SW 1271 (cell line): Measurements from ENCODE around the gene BEND3.
"Not testable (repeated sequence)": the region's sequence is repeated elsewhere in the genome, so short reads cannot be mapped to it uniquely, and the experiment has no call there.

Source experiments
- DNase-seq, 2 experiments: peaks; one replicate each; lab custom pipeline; 2025; lab: John Stamatoyannopoulos, UW

Gene BEND3

DNA sequence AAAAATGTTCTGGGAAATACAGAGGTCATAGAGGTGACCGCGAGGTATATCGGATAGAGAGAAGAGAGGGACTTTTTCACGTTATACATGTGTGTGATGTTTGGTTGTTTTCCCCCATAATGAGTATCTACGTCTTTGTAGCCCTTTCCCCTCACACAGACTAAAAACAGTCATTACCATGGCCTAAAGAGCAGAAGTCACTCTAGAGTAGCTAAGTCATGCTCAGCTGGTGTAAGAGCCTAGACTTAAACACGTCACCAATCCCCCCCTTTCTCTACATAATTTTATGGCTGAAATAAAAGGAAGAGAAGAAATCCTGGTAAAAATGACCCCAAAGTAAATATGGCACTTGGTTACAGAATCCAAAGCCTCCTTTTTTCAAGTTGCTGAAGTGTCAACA is 6.0 kb upstream of the BEND3 start:
- no peak for DNase-seq

- DNase-seq: no peak
These were observed 5.1 kb upstream of the BEND3 start for GRCh38 chr6:107120404-107120803.

GRCh38 chr6:107118976-107119375 is 3.7 kb upstream of the BEND3 start:
- DNase-seq: no peak

DNA sequence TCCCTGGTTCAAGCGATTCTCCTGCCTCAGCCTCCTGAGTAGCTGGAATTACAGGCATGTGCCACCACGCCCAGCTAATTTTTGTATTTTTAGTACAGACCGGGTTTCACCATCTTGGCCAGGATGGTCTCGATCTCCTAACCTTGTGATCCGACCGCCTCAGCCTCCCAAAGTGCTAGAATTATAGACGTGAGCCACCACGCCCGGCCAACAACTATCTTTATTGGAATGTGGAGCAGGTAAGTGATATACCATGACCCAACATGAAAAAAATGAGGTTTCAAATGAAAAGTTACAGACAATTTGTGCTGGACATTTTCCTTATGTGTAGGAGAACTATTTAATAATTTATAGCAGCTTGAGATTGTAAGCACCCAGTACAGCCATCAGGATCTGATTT is 3.2 kb upstream of the BEND3 start:
- not testable (repeated sequence) for DNase-seq

DNA sequence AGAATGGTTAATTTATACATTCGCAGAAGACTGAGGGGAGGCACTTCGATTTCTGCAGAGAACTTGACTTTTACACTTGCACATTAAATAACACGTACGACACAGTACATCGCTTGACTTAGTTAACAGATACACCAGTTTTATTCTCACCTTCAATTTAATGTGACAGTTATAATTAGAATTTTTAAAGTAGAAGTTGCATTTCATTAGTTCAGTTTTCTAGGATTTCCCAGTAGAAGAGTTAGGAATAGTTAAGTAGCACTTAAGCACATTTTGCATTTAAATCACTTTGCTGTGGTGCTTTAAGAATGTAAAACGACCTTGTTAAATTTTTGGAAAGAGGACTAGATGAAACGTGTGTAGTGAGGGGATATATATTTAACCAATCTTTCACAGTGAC is 1.6 kb upstream of the BEND3 start:
- no peak for DNase-seq

- no peak for DNase-seq
These were observed 1.1 kb upstream of the BEND3 start for GRCh38 chr6:107116328-107116892.

DNA sequence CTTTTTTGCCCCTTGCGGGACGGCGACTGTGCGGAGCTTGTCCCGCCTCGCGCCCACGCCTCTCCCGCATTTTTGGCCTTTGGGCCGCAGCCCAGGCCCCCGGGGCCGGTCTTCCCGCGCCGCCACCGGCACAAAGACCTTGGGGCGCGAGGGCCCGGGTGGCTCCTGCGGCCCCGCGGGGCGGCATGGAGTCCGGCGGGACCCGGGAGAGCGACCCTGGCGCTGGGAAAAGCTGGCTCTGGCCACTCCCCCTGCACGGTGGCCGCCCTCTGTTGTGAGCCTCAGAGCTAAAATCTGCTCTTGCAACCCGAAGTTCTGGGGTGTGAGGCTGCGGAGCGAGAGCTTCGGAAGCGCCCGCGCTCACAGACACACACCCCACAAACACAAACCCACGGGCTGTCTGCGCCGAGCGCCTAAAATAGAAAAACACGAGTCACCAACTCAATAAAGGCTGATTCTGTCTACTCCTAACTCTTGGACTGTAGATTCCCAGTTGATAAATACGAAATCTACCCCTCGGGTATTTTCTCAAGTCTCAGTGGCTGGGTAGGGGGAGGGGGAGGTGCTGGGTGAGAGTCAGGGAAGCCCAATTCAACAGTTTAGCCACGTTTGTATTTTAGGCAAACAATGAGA is 496 bp upstream of the BEND3 start:
- DNase-seq: peak in 1 of 2 experiments; percentile 50

GRCh38 chr6:107114213-107114925 is 946 bp downstream of the BEND3 start:
- peak; percentile 52 to 75 for DNase-seq

DNA sequence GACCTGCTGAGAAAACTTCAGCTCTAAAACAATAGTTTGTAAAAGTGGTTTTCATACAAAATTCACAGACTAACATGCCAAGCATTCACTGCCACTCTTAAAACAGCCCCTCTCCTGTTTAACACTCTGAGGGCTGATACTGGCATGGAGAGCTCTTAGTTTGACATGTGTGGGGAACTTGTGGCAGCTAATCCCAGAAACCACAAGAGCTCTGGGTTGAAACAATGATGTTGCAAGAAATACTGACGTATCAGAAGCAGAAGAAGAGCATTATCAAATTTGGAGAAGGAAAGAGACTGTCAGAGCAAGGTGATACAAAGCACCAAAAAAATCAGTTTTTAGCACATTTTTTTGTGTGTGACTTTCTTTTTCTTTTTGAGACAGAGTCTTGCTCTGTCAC is 5.1 kb downstream of the BEND3 start:
- no peak for DNase-seq

GRCh38 chr6:107108201-107108890 is 7.0 kb downstream of the BEND3 start:
- DNase-seq: no peak

DNA sequence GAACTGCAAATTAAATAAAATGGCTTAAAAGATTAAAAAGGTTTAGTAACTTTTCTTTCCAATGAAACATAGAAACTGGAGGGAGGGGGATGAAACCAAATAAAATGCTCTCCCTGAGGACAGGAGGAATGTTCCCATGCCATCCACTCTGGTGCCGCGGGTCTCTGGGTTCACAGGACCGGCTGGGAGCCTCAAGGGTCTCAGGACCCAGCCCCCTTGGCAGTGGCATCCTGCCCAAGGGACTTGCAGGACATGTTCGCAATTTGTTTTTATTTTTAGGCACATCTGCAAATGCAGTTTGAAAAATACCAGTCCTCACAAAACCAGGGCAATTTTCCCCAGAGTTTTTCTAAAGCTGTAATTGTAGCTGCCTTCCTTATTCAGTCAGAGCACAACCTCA is 7.5 kb downstream of the BEND3 start:
- no peak for DNase-seq

DNA sequence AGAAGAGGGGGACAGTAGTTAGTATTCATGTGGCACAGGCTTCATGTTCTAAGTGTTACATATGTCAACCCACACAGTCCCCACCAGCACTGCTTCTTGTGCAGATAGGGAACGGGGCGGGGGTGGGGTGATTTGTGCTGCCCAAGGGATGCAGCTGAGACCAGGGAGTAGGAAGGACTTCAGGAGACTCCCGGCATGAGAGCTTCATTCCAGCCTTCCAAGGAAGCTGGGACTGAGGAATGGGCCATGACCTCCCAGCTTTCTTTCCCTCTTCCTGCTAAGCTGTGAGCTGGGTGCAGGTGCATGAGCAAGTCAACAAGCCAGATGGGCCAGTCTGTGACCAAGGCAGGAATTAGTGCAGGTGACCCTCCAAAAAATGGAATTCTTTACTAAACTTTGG is 9.2 kb downstream of the BEND3 start:
- DNase-seq: no peak

- DNase-seq: no peak
These were observed 9.7 kb downstream of the BEND3 start for GRCh38 chr6:107105511-107106116.

- DNase-seq: no peak
These were observed 12.2 kb downstream of the BEND3 start for GRCh38 chr6:107103082-107103481.

- DNase-seq: no peak
These were observed 12.9 kb downstream of the BEND3 start for GRCh38 chr6:107102414-107102805.

- no peak for DNase-seq
These were observed 13.5 kb downstream of the BEND3 start for GRCh38 chr6:107101686-107102413.

- DNase-seq: no peak
These were observed 14.1 kb downstream of the BEND3 start for GRCh38 chr6:107101211-107101610.

DNA sequence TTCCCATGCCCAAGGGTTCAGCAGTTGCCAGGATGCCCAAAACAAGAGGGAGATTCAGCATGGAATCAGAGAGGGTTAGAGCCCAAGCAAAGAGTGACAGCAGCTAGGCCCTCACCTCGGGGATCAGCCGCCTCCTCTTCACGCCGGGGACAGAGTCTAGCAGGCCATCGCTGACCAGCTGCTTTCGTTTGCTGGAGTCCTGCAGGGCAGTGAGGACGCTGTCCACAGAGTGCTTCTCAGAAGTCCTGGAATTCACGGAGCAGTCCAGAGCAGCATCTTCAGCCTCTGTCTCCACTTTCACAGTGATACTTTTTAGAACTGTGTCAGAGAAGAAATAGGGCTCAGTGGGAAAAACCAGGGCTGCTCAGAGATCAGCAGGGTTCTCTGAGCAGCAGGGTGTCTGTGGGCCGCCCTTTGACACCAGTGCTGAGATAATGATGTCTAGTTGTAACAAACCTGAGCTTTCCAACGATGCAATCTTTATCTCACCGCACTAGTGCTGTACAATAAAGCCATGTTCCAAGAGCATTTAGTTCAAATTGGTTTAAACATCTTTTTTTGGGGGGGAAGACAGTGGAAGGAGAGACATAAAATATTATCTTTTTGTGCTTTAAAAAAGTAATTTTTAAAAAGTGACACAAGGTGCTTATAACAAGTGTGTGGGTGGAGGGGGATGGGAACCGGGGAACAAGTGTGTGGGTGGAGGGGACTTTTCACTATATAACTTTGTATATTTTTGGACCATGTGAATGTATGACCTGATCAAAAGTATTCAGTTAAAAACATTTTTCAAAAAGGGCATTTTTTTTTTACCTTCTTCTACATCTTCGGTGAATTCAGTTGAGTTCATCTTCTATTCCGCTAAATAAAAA is 16.6 kb downstream of the BEND3 start:
- DNase-seq: no peak

DNA sequence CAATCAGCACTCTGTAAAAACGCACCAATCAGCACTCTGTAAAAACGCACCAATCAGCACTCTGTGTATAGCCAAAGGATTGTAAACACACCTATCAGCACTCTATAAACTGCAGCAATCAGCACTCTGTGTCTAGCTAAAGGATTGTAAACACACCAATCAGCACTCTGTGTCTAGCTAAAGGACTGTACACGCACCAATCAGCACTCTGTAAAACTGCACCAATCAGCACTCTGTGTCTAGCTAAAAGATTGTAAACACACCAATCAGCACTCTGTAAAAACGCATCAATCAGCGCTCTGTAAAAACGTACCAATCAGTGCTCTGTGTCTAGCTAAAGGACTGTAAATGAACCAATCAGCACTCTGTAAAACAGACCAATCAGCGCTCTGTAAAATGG is 30.9 kb downstream of the BEND3 start:
- DNase-seq: not testable (repeated sequence)

DNA sequence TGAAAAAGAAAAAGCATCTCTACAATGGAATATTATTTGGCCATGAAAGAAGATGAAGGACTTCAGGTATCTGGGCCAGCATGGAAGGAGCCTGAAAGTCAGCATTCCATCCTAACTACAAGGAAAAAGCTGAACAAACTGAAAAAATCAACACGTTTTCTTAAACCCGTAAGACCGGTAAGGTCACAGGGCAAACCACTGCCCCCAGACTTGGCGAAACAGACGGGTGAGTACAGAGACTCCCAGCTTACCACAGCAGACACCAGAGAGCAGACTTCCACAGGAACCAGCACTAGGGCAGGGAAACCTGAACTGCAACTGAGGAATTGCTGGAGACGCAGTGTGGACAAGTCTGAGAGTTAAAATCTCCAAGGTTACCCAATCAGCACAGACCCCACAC is 31.4 kb downstream of the BEND3 start:
- no peak for DNase-seq
